Suprapubic skin (tissue), 4 donors: ENCODE data around the gene GAB1. TPM values are rescaled to one million over a fixed set of nuclear protein-coding genes. Genes with fewer than 3 reads are reported as not detected.

ENCODE experiments used
- DNase-seq, 2 donors: peaks; one replicate each; pipeline ENCODE4 v3.0.0-alpha.2; 2019; ENCODE audit warnings: low spot score in 2 of 2
- H3K27ac ChIP-seq: fragments of 200-600 bp; sonication (generic); one replicate; pipeline ENCODE4 v1.5.1; 2019
- H3K27me3 ChIP-seq: fragments of 200-600 bp; sonication (generic); one replicate; pipeline ENCODE4 v1.5.1; 2019
- H3K36me3 ChIP-seq: fragments of 200-600 bp; sonication (generic); one replicate; pipeline ENCODE4 v1.5.1; 2019
- H3K4me1 ChIP-seq: fragments of 200-600 bp; sonication (generic); one replicate; pipeline ENCODE4 v1.5.1; 2019
- H3K4me3 ChIP-seq: fragments of 200-600 bp; sonication (generic); one replicate; pipeline ENCODE4 v1.5.1; 2019; ENCODE audit warnings: mild to moderate bottlenecking
- H3K9me3 ChIP-seq: fragments of 200-600 bp; sonication (generic); one replicate; pipeline ENCODE4 v1.5.1; 2019
- CTCF ChIP-seq, 2 donors: fragments of 200-600 bp in 1 of 2; fragments of 450-650 bp in 1 of 2; sonication (generic) in 1 of 2; IDR thresholded peaks; one replicate each; pipeline ENCODE4 v1.5.1; 2016 to 2019; ENCODE audit warnings: antibody characterized with exemption in 2 of 2, mild to moderate bottlenecking in 1 of 2, moderate library complexity in 1 of 2
- EP300 ChIP-seq: sonication (generic); formaldehyde crosslinking; IDR thresholded peaks from one replicate; pipeline ENCODE4 v1.6.1; 2017; ENCODE audit warnings: antibody characterized with exemption
- POLR2A ChIP-seq, 2 donors: fragments of 450-650 bp; IDR thresholded peaks; one replicate each; pipeline ENCODE4 v1.6.1; 2017; ENCODE audit warnings: antibody characterized with exemption in 2 of 2, mild to moderate bottlenecking in 2 of 2, moderate library complexity in 2 of 2
- POLR2AphosphoS5 ChIP-seq, 3 donors: sonication (generic); formaldehyde crosslinking; IDR thresholded peaks; one replicate each; pipeline ENCODE4 v1.6.1; 2017; ENCODE audit warnings: antibody characterized with exemption in 3 of 3
- WGBS: methylation state at CpG from one replicate; pipeline ENCODE4 v1.1.5; 2018; 5-methylcytosine and 5-hydroxymethylcytosine counted together
- total RNA-seq, 4 donors: library from RNA; depleted of rRNA; stranded (reverse); fragments of >200 nt; gene quantifications; one replicate each; pipeline ENCODE4 v1.1.0, GENCODE V29; 2016

GAB1 gene
- total RNA-seq, 4 donors from 2014 or later: 39.5 to 64.5 (median 46.4) TPM

GRCh38 chr4:143362349-143363046, 25.8 kb downstream of the GAB1 start:
- peaks cover 55% of the 10 kb centered on the region for H3K4me1 ChIP-seq
- H3K4me3 ChIP-seq: no peak overlapping the region
- no peak for TF ChIP-seq POLR2A (IDR thresholded peaks at IDR 0.05)
- TF ChIP-seq EP300: no peak
- no peak for TF ChIP-seq CTCF (IDR thresholded peaks at IDR 0.05)
- TF ChIP-seq POLR2AphosphoS5 (IDR thresholded peaks at IDR 0.05): no peak
- no peaks in the 10 kb centered on the region for H3K9me3 ChIP-seq
- DNase-seq: no peak
- no peaks in the 10 kb centered on the region for H3K27me3 ChIP-seq
- 90% methylated on average over 5 of the region's 5 CpGs for WGBS
- H3K36me3 ChIP-seq: no peaks in the 10 kb centered on the region
- no peak overlapping the region for H3K27ac ChIP-seq

DNA sequence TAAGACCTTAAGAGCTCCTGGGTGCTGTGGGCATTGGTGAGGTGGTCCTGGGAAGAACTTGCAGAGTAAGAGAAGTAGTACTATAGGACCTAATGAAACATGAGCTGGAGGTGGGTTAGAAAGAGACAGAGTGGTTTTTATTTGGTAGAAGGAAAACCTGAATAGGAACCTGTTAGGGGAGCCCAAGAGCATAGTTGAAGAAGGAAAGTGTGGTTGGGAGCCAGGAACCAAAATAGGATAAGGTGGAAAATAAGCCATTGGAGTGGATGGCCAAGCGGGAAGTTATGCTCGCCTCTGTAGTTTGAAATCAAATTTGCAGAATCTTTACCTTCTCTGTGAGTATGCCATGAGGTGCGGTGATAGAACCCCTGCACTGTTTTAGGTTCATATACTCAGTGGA, 26.7 kb downstream of the GAB1 start:
- Histone ChIP-seq H3K9me3 (no peaks in the 10 kb centered on the region), H3K4me1 (peaks cover 47% of the 10 kb centered on the region), H3K4me3 (no peak overlapping the region), H3K27me3 (no peaks in the 10 kb centered on the region), H3K27ac (no peak overlapping the region), H3K36me3 (no peaks in the 10 kb centered on the region)
- no peak for TF ChIP-seq POLR2A (IDR thresholded peaks at IDR 0.05)
- TF ChIP-seq EP300: no peak
- no peak for TF ChIP-seq CTCF (IDR thresholded peaks at IDR 0.05)
- TF ChIP-seq POLR2AphosphoS5 (IDR thresholded peaks at IDR 0.05): no peak
- WGBS: 96% methylated on average over 3 of the region's 3 CpGs
- no peak for DNase-seq

GRCh38 chr4:143364063-143364462, 27.4 kb downstream of the GAB1 start:
- TF ChIP-seq POLR2AphosphoS5 (IDR thresholded peaks at IDR 0.05) (no peak), EP300 (no peak), POLR2A (IDR thresholded peaks at IDR 0.05) (no peak), CTCF (IDR thresholded peaks at IDR 0.05) (no peak)
- no peak overlapping the region for H3K4me3 ChIP-seq
- DNase-seq: no peak
- H3K36me3 ChIP-seq: no peaks in the 10 kb centered on the region
- H3K27ac ChIP-seq: no peak overlapping the region
- H3K9me3 ChIP-seq: no peaks in the 10 kb centered on the region
- no peaks in the 10 kb centered on the region for H3K27me3 ChIP-seq
- 86% methylated on average over 5 of the region's 5 CpGs for WGBS
- H3K4me1 ChIP-seq: peaks cover 40% of the 10 kb centered on the region

DNA sequence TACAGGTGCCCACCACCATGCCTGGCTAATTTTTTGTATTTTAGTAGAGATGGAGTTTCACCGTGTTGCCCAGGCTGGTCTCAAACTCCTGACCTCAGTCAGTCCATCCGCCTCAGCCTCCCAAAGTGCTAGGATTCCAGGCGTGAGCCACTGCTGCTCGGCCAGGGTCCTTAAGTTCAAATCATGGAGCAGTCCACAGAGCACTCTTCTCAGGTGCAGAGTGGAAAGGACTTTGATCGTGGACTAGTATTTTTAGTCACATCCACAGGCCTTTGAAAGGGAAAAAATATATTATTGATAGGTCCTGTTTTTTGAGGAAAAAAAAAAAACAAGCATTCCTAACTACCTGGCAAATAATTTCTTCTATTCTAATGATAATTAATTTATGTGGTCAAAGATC, 31.2 kb downstream of the GAB1 start:
- no peaks in the 10 kb centered on the region for H3K9me3 ChIP-seq
- H3K27me3 ChIP-seq: no peaks in the 10 kb centered on the region
- H3K27ac ChIP-seq: no peak overlapping the region
- H3K4me1 ChIP-seq: peaks cover 18% of the 10 kb centered on the region
- H3K4me3 ChIP-seq: no peak overlapping the region
- TF ChIP-seq CTCF (IDR thresholded peaks at IDR 0.05) (no peak), EP300 (no peak), POLR2AphosphoS5 (IDR thresholded peaks at IDR 0.05) (no peak), POLR2A (IDR thresholded peaks at IDR 0.05) (no peak)
- no peak for DNase-seq
- 98% methylated on average over 5 of the region's 5 CpGs for WGBS
- no peaks in the 10 kb centered on the region for H3K36me3 ChIP-seq

- no peak for DNase-seq
- Histone ChIP-seq H3K36me3 (no peaks in the 10 kb centered on the region), H3K4me3 (no peak overlapping the region), H3K9me3 (no peaks in the 10 kb centered on the region), H3K4me1 (peaks cover 16% of the 10 kb centered on the region), H3K27ac (no peak overlapping the region), H3K27me3 (no peaks in the 10 kb centered on the region)
- TF ChIP-seq EP300 (no peak), POLR2A (IDR thresholded peaks at IDR 0.05) (no peak), POLR2AphosphoS5 (IDR thresholded peaks at IDR 0.05) (no peak), CTCF (IDR thresholded peaks at IDR 0.05) (no peak)
- 24% methylated on average over 3 of the region's 3 CpGs for WGBS
Measured at GRCh38 chr4:143369552-143369951, 32.9 kb downstream of the GAB1 start.
